GM12872 (cell line): Measurements from ENCODE around the gene SAMD3.

ENCODE experiments used
- TF ChIP-seq, protein P1 (sequence below): IDR thresholded peaks from 3 replicates; pipeline ENCODE4 v1.5.1; 2011; ENCODE audit warnings: low read depth, mild to moderate bottlenecking, low read length, moderate library complexity; ENCODE audit not compliant: insufficient read depth

Gene SAMD3

DNA sequence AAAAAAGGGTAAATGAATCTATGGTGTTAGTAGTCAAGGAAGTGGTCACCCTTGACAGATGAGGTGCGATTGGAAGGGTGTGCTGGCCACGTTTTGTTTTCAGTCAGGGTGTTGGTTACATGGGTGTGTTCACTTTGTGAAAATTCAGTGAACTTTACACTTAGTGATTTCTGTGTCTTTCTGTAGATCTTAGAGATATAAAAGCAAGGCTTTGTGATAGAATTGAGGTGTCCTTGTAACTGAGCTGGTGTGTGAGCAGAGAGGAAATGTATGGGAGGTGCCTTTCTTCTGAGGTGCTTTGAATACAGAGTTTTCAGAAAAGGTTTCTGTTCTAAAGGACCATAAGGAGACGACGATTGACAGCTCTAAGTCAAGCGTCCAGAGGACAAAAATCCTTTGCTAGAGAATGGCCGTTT, 90.5 kb downstream of the SAMD3 start:
- TF ChIP-seq, protein P1, sequence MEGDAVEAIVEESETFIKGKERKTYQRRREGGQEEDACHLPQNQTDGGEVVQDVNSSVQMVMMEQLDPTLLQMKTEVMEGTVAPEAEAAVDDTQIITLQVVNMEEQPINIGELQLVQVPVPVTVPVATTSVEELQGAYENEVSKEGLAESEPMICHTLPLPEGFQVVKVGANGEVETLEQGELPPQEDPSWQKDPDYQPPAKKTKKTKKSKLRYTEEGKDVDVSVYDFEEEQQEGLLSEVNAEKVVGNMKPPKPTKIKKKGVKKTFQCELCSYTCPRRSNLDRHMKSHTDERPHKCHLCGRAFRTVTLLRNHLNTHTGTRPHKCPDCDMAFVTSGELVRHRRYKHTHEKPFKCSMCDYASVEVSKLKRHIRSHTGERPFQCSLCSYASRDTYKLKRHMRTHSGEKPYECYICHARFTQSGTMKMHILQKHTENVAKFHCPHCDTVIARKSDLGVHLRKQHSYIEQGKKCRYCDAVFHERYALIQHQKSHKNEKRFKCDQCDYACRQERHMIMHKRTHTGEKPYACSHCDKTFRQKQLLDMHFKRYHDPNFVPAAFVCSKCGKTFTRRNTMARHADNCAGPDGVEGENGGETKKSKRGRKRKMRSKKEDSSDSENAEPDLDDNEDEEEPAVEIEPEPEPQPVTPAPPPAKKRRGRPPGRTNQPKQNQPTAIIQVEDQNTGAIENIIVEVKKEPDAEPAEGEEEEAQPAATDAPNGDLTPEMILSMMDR, result no peak

DNA sequence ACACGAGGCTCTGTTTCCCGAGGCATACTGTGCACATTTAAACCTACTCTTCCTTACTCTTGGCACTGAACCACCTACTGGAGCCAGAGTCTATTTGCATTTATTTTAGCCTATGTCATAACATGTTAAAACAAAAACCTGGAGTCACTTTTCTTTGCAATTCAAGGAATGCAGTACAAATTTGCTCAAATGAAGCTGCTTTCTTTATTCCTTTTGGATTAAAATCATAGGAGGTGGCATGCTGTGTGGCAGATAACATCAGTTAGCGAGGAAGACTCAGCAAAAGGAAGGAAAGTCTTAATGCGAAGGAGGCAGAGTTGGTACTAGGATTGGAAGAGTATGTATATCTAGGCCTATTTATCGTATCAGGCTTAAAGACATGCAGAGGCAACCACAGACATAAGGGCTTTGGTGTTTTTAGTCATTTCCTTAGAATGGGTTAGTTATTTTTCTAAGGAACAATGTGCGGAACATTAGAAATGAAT, 92.9 kb downstream of the SAMD3 start:
- TF ChIP-seq, protein P1, result no peak

DNA sequence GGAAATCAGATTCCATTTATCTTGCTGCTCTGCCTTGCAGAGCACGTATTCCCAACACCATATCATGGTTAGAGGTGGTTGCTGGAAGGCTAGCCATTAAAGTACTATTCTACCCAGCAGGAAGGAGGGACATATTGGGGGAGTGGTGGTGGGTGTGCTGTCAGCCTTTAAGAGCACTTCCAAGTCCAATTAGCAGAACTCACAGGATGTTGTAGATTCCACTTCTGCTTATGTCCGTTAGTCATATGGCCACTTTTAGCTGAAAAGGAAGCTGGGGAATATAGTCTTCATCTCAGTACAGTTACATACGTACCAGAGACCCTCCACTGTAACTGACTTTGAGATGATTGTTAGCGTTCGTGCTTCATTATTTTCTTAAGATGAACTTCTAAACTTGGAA, 94.4 kb downstream of the SAMD3 start:
- TF ChIP-seq, protein P1, result no peak

DNA sequence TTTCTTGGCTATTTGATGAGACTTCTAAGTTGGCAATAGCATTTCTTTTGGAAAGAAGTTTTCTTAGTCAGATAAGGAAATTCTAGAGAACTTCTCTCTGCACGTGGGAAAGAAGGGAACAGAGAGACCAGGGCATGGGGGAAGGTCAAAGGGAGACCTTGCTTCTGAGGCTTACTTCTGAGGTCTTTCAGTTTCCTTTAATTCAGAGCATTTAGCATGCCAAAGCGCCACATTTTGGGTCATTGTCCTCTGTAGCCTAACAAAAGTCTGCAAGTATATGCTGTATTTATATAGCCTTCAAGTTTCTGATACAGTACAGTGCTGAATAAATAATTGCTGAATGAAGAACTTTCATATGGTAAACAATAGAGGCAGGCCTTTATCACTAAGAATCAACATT, 95.6 kb downstream of the SAMD3 start:
- TF ChIP-seq, protein P1, result no peak

DNA sequence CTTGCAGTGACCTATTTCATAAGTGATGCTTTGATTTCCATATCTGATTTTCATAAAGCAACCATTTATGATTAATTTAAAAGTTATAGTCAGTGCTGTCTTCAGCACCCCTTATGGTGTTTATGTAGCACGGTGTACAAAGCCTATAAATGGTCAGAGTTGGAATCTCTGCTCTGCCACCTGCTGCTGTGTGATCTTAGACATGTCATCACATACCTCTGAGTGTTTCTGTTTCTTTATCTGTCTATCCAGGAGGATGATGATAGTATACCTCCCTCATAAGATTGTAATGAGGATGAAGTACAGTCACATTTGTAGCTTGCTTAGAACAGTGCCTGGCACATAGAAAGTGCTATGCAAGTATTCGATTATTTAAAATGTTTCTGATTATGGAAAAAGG, 100.5 kb downstream of the SAMD3 start:
- TF ChIP-seq, protein P1, result no peak

DNA sequence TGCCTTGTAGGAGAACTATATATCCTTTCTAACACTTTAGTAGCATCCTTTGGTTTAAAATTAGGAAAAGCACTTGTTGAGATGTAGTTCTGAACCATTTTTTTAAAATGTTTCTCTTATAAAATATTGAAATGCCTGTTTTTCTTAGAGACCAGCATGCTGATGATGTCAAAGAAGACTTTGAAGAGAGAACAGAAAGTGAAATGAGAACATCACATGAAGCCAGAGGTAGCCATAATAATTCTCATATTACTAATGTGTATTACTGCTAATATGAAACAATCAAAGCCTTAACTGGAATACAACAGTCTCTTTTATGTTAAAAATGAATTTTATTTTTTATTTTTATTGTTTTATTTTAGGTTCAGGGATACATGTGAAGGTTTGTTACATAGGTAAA, 102.0 kb downstream of the SAMD3 start:
- TF ChIP-seq, protein P1, result no peak

DNA sequence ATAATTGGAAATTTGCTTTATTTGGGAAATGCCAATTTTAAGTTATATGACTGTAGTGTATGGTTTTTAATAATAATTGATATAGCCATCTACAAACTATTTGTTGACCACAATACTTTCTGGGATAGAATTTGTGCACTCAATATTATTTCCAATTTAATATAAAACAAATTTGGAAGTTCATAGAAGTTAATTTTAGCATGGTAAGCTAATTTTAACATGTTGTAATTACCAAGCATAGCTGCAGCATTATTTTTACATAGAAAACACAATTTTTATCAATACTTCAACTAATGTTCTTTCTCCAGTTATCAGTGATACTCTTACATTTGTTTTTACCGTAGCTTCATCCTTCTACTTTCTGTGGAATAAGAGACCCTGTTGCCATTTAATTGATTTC, 103.5 kb downstream of the SAMD3 start:
- TF ChIP-seq, protein P1, result no peak

DNA sequence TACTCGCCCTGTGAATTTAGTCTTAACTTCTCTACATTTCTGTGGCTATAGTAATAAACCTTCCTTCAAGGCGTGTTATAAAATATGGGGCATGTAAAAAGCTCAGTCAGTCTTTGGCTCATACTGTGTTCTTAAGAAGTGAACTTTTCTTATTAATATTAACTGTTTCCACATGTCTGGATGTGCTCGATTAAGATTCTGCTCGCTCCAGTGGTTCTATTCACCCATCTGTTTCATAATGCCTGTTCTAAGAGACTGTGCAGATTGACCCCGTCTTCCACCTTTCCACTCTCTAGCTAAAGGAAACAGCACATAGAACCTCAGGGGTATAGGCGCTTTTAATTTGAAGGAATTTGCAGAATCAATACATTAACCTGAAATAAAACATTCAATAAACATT, 104.5 kb downstream of the SAMD3 start:
- TF ChIP-seq, protein P1, result no peak
